ENCODE data around the gene GNAI3.

Gene GNAI3

DNA sequence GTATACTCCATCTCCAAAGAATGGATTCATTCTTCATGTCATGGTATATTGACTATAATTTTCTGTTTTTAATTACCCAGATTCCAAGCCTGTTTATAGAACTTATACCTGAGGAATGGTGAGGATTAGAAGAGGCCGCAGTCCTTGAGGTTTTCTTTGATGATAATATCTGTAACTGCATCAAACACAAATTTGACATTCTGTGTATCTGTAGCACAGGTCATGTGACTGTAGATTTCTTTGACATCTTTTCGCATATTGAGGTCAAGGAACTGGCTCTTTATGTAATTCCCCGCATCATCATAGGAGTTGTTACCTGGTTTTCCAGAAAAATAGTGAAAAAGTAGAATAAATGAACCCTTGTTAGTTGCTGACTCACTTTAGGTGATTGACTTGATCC lies 54.8 kb downstream of the GNAI3 start:
- DNase-seq, result no peak

DNA sequence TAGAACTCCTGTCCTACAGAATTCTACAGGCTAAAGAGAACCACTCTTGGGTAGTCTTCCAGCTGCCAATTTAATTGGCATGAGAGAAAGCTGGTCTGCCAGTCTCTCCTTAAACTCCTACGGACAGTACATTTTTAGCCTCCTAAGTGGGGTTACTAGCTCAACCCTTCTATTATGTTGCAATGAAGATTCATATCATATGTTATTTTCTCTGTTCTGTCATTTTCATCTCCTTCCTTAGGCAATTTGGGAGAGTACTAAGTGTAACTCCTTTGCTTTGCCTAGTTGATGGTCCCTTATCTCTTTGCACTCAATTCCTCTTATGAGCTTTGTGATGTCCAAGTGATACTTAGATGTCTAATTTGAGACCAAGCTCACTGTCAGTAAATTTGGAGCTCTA lies 57.0 kb downstream of the GNAI3 start:
- DNase-seq, result no peak

DNA sequence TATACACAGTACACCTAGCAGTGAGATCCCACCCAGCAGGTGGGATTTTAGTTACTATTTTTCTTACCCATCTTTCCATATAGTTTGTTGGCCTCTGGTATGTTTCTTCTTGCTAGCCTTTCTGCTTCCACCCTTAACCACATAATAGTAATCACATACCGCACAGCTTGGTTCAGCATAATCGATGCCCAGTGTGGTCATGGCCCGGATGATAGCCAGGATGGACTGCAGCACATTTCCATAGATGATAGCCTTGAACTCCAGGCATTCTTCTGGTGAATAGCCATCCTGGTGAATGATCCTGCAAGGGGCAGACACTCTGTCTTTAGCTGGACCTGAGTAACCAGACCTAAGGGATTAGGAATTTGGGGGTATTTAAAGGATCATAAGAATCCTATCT lies 61.5 kb downstream of the GNAI3 start:
- no peak for DNase-seq

DNA sequence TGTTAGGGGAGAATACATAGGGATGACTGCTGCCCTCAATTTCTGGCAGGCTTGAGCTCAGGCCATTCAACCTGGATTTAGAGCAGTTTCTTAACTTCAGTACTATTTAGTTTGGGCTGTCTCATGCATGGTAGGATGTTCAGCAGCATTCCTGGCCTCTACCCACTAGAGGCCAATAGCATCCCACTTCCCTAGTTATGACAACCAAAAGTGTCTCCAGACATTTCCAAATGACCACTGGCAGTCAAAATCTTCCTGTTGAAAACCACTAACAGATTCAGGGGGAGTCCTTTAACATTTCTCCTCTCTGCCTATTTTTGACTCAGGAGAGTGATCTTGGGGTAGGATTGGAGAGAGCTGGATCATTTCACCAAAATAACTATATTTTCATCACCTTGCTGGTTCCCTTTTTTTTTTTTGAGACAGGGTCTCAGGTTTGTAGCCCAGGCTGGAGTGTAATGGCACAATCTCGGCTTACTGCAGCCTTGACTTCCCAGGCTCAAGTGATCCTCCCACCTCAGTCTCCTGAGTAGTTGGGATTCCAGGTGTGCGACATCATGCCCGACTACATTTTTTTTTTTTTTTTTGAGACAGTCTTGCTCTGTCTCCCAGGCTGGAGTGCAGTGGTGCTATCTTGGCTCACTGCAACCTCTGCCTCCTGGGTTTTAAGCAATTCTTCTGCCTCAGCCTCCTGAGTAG lies 62.3 kb downstream of the GNAI3 start:
- DNase-seq, result no peak

DNA sequence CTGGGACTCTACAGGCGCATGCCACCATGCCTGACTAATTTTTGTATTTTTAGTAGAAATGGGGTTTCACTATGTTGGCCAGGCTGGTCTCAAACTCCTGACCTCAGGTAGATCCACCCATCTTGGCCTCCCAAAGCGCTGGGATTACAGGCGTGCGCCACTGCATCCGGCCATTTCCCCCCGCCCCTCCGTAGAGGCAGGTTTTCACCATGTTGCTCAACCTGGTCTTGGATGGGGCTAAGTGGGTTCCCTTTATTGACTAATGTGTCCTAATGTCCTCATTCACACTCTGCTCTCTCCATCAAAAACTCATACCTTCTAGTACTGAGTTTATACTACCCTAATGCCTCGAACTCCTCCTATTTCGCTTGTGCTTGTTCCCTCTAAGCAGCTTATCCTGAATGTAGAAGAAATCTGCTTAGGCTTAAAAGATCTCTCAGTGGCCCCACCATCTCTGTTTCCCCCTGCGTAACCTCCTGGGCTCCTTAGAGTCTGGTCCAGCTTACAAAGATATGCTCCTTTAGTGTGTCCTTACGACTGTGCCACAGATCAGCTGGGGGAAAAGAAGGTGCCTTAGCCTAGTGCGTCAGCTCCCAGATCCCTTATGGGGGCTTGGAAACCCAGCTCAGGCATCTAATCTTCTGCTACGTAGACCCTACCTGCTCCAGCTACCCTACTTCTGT lies 63.0 kb downstream of the GNAI3 start:
- DNase-seq, result no peak

DNA sequence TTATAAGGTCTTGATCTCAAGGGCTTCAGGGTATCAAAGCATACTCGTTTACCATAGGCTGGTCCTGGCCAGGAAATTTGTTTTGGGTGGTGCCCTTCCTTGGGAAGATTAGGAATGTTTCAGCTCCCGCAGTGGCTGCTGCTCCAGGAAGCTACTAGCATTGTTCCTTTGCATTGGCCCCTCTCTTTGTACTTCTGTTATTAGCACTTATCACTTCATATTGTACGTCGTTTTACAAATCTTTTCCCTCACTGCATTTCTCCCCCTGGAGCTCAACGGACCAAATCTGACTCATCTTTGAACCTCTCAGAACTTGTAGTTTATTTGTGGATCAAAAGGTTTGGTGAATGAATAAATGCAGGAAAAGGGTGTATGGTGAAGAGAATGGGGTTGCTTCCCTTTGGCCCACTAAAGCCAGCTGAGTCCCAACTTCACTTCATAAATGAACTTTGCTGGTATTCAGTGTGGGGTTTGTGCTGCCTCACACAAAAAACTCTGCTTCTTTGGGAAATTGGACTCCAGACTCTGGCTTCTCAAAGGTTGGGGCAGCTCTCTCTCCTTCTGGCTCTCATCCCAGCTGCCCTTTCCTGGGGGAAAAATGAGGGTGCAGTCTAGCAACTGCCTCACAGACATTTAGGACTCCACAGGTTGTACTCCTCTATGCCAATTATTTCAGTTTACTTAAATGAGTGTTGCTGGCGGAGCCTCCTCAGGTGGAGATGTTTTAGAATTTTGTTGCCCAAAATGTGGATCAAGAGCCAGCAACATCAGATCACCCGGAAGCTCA lies 65.1 kb downstream of the GNAI3 start:
- DNase-seq, result no peak

DNA sequence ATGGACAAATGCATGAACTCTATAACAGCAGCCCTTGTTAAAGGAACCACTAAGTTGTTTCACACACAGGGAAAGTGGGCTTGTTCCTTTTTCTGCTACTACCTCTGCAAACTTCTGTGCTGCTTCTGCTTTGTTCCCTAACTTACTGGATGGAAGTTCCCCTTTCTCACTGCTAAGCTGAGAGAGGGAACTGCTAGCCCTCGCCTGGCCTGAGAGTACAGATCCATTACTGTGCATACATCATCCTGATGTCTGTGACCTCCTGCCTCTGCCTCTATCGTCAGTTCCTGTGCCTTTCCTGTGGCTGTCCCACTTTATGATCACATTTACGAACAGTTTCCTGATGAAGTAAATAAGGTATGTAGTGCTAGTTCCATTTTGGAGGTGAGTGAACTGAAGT lies 67.5 kb downstream of the GNAI3 start:
- no peak for DNase-seq

DNA sequence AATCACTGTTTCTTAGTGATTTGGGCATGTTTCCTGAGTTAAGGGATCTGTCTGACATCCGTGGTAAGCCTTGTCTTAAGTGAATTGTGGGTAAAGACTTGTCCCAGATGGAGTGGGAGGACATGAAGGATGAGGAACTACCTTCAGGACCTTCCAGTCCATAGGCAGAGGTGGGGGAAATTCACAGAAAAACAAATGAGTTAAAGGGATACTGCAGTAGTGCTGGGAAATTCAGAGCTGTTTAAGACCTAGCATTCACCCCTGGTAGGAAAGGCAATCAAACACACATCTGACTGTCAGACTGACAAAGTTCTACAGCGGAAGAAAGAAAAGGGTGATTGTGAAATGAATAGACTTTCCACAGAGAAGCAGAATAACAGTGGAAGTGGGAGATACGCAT lies 68.0 kb downstream of the GNAI3 start:
- no peak for DNase-seq

DNA sequence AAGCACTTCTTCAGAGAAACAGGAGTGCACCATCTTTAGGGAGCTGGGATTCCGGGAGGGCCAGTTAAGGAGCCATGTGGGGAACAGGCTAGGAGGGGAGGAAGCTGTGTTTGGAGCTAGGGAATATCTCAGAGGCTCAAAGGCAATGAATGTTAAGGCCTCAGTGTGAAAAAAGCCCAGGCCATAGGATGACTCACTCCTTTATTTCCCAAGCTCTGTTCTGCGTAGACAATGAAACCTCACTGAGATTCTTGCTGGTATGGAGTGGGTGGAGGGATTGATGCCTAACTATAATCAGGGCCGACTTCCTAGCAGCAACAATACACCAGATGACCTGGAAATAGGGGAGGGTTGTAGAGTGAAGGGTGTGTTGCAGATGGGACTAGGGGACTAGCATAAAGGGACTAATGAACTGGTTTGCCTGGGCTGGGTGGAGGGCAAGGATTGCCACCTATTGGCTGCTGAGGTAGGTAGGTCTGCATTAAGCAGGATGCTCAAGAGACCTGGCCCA lies 68.9 kb downstream of the GNAI3 start:
- no peak for DNase-seq

DNA sequence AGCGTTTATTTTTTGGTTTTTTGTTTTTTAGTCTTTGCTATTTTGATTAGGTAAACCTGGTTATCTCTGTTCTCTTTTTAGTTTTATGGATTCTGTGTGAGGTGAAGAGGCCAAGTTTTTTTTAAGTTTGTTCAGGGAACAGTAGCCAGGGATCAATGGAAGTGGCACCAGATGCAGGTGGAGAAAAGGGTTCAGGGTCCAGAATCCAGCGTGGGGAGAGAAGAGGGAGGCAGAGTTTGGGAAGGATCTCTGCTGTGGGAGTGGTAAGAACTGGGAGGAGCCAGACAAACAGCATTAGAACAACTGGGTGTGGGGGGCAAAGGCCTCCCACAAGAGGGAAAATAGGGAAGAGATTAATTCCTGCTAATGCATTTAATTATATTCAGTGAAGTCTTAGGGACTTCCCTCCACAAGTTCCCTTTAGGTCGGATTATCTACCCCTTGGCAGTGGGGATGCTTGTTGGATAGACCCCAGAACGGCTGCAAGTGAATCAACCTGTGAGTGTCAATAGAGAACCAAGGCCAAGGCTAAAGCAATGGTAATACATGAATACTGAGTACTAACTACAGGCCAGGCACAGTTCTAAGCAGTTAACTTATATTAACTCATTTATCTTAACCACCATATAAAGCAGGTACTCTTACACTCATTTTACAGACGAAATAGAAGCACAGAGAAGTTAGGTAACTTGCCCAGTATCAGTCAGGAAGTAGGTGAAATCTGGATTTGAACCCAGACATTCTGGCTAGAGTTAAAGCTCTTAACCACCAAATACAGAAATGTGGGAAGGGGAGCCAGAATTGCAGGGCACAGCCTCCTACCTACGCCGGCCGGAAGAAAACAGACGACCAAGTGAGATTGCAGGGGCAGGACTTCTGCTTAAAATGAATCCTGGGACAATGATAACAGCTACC lies 70.5 kb downstream of the GNAI3 start:
- no peak for DNase-seq

DNA sequence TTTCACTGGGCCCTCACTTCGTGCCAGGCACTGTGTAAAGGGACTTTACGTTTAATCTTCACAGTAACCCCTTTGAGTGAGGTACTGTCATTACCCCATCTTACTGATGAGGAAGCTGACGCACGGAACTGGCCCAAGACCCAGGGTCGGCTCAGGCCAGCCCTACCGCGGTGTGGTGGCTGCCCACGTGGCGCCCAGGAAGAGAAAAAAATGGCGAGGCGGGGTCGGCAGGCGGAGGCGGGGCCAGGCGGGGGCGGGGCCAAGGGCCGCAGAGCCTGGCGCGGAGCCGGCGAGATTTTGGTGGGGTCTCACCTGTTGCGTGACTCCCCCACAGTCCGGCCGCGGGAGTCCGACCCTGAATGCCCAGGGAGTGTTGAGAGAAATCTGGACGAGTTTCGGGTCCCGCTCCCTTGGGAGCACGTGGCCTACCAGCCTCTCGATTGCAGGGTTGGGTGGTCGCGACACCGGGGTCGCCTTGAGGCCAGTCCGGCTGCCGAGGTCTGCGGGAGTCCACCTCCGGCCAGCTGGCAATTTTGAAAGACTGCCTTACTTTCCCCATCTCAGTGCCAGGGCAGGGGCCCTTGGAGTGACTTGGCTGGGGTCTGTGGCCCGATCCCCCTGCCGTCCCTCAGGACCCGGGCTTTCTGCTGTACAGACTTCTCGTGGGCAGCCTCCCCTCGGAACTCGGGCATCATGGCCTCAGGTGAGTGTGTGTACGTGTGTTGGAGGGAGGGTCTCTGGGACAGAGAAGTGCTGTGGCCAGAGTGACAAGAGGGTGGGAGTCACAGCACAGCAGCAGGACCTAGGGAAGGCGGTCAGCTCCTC lies 71.4 kb downstream of the GNAI3 start, which contains the start of the genes AMPD2 and GNAT2:
AMPD2 (plus strand) TSS at position 262 of the 825 bp plus-strand sequence. CDS start 1,339 bp downstream, outside the sequence.
GNAT2 (minus strand) TSS at position 41 of the 825 bp plus-strand sequence. CDS start 6,746 bp downstream, outside the sequence.
- peak; percentile 57 for DNase-seq

DNA sequence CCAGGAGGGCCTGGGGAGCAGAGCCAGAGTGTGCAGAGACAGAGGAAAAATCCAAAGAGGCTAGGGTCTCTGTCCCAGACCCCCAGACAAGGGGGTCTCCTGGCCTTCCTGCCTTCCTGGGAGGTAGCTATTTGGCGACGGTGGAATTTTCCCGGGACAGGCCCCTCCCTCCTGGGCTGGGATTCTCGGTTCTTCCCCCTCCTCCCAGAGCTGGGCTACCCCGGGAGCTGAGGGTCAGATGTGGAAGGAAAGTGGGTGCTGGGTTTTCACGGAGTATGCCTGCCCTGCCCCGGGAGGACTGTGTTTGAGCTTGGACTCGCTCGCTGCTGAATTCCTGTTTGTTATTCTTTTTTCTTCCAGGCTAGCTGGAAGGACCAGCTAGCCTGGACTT lies 72.0 kb downstream of the GNAI3 start:
- DNase-seq, result no peak

DNA sequence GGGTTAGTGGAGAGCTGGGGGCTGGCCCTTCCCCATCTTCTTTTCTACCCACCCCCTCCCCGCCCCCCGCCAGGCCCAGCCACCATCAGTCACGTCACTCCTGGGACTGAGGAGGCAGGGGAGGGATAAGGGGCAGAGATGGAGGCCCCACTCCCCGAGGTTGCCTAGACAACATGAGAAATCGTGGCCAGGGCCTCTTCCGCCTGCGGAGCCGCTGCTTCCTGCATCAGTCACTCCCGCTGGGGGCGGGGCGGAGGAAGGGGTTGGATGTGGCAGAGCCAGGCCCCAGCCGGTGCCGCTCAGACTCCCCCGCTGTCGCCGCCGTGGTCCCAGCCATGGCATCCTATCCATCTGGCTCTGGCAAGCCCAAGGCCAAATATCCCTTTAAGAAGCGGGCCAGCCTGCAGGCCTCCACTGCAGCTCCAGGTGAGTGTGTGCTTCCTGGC lies 72.4 kb downstream of the GNAI3 start:
- DNase-seq, result peak; percentile 92

DNA sequence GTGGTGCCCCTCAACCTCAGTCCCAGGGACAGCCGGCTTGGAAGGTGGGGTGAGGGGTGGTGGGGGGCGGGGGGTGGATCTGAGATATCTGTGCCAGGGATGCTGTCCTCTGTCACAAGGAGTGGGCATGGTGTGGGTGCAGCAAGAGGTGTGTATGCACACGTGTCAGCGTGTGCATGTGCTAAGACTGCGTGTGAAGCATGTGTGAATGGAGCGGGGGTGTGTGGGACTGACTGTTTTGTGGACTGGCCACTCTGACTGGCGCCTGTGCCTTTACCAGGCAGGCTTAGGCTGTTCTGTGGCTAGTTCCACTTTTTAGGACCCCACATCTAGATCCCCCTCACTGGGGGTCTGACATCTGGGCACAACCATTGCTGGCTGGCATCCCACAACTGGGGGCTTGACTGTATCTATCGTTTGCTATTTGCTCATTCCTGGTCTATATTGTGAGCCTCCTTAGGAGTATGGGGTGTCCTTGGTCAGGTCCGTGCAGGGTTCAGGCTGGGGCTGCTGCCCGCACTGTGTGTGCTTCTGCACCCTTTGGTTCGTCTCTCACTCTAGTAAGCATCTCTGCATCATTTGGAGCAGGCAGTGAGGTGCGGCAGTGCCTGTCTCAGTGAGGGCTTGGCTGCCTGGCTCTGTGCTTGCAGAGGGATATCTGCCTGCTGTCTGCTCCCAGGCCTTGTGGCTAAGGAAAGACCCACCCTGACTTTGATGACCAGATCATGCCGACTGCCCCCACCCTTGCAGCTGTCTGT lies 73.1 kb downstream of the GNAI3 start:
- DNase-seq, result no peak

DNA sequence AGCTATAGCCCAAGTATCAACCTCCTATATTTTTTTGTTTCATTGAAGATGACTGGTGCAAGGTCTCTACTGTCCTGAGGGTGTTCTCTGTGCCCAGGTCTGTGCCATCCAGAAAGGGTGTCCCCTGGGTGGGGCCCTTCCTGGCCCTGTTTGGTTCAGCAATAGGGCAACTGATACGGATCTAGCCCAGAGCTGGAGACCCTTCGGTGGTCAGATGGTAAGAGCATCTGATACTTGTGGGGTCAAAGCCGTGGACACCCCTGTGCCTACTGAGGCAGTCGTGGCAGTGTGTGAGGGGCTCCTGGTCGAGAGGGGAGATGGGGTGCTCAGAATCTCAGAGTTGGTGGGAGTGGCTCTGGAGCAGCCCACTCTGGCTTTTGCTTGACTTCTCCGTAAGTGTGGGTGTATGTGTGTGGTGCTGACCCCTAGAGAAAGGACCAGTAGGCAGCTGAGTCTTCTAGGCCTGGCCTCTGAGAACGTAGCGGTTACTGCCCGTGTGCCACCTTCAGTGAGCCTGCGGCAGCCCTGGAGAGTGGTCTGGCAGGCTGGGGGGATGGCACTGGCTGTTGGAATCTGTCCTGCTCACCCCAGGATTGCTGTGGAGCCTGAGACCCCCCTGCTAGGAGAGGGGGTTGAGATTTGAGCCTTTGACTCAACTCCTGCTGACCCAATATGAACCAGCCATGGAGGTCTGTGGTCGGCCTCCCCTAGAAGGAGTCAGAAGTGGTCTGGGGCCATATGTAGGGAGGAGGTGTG lies 73.9 kb downstream of the GNAI3 start:
- no peak for DNase-seq

DNA sequence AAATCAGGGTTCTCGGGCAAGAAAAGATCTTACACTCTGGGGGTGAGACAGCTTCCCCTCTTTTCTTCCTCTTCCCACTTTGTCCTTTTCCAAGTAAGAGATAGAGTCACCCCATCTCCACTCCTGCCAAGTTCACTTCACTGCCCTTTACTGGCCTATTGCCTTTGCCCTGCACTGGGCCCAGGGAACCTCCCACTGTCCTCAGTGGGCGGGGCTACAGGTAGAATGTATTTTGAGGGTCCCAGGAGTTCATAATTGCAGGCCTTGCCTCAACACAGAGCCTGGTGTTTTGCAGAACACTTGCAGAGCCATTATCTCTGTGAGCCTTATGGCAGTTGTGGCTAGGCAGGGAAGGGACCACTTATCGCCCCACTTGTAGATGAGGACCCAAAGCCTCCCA lies 74.5 kb downstream of the GNAI3 start:
- DNase-seq, result no peak

DNA sequence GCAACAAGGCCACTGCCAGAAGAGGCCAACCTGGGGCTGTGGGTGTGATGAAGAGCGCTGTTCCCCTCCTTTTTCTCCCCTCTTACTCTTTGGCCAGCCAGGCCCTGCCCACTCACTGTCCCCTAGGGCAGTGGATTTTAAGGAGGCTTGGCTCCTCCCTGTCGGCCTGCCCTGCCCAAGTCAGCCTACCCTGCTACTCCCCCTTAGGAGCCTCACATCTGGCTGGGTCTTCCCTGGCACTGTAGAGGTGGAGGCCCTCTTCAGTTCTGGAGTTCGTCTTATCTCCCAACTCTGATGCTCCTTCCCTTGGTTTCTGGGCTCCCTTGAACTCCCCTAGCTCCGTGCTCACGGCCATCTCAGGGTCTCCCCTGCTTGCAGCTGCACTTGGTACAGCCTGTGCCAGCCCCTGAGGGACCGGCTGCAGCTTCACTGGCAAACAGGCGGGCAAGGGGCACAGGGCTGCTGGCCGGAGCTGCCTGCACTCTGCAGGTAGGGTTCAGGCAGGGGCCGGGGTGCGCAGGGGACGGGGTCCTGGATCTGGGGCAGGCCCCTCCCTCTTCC lies 75.3 kb downstream of the GNAI3 start:
- DNase-seq, result no peak

DNA sequence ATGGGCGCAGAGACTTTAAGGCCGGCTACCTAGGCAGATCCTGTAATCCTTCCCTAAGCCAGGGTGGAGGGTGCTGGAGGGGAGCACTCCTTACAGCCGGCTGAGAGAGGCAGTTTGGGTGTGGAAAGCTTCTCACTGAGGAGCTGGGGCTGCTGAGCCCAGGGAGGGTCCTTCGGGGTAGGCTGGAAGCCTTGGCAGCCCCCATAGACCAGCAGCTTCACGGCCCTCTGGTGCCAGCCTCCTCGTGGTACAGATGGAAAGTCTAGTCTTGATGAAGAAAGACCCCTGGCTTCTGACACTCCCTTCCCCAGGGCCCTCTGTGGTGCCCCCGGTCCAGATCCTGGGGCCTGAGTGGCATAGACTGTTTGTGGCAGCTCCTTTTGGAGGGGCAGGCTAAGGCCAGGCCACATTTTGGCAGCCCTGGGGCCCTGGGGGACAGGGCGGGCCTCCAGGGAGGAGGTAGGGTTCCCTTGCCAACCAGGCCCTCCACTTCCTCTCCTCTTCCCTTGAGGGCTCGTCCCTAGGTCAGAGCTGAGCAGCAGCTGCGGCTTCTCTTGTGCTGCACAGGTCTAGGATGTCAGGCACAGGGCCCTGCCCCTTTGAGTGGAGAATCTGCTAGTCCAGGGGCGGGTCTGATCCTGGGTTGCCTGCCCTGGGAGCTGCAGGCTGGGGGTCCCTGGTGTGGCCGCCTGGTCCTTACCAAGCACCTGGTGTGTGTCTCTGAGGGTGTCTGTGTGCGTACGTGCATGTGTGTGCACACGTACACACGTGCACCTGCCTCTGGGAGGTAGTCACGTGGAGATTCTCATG lies 76.0 kb downstream of the GNAI3 start:
- DNase-seq, result no peak

DNA sequence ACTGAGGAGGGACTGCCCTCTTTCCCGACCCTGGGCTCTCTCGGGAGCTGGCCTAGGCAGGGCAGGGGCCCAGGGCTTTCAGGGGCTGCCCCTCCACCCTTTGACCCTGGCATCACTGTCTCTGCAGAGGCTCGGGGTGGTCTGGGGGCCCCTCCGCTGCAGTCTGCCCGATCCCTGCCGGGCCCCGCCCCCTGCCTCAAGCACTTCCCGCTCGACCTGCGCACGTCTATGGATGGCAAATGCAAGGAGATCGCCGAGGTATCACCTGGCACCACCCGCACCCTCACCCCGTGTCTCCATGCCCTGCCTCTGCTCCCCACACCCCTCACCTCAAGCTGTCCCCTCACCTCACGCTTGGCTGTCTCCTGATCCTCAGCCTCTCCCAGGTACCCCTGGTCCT lies 76.8 kb downstream of the GNAI3 start:
- no peak for DNase-seq

Data from COR-L47 (cell line).